NCI-H2227 treated with DMSO at 0.1 percent for 48 hours (cell line): ENCODE data around the gene TRAF3IP3.

Experiments used
- DNase-seq: peaks from one replicate; lab custom pipeline; 2025; lab: John Stamatoyannopoulos, UW

TRAF3IP3 gene

DNA sequence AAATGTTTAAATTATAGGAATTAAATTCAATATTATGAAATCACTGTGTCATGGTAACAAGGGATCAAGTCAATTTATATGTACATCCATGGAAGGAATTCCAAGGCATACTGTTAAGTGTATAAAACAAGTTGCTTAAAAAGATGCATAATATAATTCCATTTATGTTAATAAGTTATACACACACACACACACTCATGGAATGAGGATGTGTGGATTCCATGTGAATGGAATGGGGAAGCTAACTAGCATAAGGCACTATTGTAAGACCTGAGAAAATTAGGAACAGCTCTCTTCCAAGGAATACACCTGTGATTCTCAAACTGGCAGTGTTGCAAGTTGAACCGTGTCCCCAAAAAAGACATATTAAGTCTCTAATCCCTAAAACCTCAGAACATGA lies 17.6 kb upstream of the TRAF3IP3 start:
- DNase-seq, result no peak

DNA sequence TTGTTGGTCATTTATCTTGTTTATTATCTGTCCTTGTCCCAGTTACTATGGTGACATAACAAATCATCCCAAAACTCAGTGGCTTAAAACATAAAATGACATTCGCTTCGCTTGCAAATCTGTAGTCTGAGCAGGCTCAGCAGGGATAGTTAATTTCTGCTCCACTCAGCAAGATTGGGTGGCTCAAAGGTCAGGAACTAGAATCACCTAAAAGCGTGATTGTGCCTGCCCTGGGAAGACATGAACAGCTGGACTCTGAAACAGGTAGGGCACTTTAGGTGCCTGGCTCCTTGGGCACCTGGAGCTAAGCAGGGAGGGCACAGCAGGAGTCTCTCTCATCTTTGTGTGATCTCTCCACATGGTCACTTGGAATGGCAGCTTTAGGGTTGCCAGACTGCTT lies 14.7 kb upstream of the TRAF3IP3 start:
- DNase-seq, result no peak

DNA sequence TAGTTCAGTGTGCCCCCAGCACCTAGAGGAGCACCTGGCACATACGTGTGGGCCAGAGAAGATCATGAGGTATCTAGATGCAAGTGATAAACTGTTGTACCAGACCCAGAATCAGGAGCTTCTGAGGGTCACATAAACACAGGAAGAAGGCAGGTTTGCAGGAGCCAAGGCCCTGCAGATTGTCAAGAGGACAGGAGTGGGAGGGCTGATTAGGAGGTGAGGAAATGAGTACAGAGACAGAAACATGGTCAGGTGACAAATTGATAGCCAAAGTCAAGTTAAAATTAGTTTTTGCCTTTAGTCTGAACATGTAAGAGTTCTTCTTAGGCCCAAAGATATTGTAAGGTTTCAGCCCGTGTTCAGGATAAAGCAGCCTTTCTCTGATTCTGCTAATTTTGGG lies 14.0 kb upstream of the TRAF3IP3 start:
- no peak for DNase-seq

DNA sequence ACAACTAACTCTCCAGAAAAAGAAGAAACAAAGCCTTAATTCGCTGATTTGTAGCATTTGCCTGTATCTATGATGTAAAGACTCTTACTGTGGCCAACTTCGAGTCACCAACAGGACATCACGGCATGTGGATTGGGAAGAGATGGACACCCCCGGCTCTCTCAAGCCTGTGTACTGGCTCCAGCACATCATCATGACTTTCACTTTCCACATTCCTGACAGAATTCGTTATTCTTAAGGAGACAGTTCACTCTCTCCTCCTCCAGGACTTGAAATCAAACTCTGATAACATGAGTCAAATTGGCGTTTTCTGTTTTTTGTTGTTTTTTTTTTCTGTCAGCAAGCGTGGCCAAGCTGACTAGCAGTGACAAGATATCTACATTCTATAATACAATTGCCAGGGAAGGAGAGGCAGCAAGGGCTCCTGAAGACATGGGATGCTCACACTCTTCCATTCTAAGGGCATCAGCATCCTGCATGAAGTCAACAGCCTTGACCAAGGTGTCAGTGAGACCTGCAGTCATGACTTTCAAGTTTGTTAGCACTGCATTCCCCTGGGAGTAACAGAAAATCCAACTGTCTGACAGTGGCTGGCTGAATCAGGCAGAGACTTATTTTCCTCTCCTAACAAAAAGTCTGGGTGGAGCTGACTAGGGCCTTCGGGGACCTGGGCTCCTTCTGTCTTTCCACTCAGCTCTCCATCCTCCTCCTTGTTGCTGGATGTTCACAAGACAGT lies 13.3 kb upstream of the TRAF3IP3 start:
- DNase-seq, result no peak

DNA sequence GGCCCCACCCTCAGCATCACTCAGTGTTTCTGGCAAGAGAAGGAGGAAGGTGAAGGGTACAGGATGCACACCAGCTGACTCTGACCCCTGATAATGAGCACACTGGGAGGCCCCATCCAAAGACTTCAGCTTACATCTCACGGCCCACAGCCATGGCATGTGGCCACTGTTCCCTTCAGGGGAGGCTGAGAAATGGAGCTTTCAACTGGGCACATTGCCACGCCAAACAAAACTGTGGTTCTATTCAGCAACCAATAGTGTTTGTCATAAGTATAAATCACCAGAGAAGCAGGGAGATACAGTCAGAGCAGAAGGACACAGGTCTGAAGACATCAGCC lies 12.7 kb upstream of the TRAF3IP3 start:
- DNase-seq, result no peak

DNA sequence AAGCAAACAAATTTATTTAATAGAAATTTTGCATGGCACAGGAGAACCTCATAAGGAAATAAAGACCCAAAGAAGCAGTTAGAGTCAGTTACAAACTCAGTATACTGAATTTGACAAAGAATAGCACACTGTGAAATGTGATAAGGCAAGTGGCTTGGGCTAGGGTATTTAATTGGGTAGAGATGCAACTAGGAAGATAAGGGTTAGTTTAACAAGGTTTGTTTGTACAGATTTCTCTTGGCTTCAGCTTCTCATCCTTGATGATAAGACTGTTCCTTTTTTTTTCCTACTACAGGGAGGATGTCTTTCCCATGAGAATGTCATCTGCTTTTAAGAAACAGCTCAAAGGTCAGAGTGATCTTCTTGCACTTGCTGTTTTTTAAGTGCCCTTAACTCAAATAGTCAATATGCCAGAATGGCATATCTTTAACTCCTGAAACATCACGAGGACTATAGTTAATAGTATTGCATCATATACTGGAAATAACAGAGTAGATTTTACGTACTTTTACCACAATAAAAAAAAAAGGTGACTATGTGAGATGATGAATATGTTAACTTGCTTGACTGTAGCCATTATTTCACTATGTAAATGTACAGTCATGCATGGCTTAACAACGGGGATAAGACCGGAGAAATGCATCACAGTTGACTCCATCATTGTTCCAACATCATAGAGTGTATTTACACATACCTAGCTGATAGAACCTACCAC lies 9.2 kb upstream of the TRAF3IP3 start:
- no peak for DNase-seq

DNA sequence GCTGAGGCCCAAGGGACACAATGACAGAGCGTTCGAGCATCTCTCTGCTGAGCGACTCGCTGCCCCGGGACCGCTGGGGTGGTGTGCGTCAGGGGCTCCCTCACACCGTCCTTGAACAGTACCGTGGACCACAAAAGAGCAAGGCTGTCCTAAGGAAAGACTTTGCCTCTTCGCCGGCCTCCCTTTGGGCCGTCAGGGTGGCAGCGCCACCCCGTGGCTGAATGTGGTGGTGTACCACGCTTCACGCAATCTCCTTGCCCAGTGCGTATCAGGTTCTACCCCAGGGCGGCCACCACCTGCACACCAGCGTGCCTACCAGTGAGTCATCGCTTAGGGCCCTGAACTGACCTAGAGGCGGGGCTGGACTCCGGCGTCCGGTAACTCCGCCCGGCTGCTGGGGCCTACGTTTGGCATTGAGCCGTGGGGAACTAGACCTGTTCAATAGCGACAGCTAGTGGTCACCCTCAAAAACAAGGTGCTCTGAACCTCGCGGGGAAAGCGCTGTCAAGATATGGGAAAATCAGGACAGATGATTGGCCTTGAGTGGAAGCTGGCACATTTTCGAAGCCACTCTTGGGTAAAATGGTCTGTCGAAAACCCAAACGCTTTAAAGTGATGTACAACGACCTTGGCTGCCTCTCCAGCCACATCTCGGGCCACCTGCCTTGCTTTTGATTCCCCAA lies 8.1 kb upstream of the TRAF3IP3 start:
- no peak for DNase-seq

DNA sequence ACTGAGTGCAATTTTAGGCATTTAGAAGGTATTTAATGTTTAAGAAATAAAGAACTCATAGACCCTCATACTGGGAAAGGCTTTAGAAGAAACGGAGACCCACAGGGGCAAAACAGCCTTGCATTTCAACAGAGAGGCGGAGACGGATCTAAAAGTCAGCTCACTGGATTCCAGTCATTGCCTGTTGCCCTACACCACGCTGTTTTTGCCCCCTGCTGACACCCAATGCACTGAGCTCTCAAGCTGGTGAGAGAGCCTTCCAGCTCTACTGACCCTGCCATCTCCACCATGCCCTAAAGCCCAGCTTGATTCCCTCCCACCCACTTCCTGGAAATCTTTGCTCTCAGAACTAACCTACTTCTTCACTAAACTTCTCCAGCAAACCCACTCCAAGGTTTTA lies 7.2 kb upstream of the TRAF3IP3 start:
- DNase-seq, result no peak

DNA sequence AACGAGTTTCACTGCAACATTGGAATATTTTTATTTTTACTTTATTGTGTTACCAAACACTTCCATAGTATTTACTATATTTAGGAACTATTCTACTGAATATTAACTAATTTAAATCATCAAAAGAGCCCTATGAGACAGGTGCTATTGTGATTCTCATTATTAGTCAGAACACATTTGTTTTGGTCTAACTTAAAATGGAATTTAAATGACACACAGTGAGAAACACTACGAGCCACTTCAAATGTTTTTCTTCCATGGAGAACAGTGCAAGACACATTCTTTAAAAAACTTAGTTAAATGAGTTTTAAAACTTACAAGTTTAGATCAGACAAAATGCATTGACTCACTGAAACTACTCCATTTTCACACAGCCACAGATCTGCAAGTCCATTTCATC lies 6.6 kb upstream of the TRAF3IP3 start:
- DNase-seq, result no peak

DNA sequence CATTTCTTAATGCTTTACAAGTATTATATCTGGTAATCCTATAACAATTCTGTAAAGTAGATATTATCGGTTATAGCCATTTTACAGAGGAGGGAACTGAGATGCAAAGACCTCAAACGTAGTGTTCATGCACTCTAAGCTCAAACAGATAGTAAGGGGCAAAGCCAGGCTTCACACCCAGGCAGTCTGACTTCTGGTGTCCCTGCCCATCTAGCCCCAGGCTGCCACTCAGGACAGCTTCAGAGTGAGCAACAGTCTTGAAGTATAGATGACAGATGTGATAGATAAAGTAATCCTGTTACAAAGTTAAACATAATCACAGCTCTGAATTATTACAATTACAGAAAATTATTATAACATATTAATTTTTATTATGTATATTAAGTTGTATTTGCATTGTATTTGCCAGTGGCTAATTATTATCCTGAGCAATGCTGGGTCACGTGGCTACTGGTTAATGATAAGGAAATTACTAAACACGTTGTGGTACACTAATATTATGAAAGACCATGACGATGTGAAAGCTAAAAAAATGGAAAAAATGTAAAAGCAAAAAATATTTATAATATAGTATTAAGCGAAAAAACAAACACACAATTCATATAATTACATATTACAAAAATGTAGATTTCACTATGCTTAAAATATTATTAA lies 6.1 kb upstream of the TRAF3IP3 start:
- no peak for DNase-seq

DNA sequence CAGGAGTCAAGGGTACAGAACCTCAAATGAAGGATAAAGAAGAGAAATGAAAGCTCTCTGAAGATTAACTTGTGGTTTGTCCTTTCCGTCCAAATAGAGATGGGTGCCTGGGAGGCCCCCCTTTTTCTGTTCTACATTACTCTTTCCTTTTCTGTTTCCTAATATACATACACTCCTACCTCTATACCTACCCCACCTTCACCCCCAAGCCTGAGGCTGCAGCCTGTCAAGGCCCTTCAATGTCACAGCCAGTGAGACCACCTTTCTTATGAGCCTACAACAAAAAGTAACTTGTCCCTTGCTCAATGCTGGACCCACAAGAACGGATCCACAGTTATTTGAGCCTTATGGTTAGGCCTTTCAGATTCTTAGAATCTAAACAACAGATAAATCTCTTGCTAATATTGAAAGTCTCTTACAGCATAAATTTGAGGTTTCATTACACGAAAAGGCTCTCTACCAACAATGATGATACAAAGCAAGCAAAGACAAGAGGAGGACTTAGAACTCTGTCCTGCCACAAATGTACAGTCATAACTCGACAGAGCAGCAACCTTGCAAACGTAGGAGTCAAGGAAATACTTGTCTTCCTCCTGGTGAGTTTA lies 4.1 kb upstream of the TRAF3IP3 start:
- DNase-seq, result no peak

DNA sequence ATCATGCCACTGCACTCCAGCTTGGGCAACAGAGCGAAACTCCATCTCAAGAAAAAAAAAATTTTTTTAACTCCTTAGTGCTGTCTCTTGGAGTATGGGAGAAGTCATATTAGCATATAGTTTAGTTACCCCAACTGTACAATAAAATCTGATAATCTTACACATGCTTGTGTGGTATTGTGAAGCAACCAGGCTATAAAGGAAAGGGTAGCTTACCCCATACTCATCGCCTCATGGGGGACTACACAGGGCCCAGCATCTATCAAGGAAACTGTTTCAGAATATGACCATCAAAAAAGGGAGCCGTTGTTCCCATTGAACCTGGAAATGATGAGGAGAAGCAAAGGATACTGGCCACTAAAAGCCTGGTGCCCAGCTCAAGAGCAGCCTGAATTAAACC lies 3.0 kb upstream of the TRAF3IP3 start:
- no peak for DNase-seq

DNA sequence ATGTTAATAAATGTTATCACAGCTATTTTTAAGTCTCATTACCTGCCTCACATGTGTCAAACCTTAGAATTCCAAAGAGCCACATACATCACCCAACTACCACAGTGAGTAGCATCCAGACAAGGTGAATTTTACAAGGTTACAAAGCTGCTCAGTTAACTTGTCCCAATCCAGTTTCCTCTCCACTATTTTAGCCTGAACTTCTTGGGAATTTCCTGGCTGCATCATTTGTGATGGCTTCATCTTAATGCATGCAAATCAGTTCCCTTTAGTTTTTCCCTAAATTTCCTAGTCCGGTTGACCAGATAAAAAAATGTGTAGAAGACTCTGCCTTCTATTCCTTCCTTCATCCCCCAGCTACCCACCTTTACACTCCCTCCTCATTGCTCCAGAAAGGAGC lies 597 bp upstream of the TRAF3IP3 start:
- DNase-seq, result no peak

DNA sequence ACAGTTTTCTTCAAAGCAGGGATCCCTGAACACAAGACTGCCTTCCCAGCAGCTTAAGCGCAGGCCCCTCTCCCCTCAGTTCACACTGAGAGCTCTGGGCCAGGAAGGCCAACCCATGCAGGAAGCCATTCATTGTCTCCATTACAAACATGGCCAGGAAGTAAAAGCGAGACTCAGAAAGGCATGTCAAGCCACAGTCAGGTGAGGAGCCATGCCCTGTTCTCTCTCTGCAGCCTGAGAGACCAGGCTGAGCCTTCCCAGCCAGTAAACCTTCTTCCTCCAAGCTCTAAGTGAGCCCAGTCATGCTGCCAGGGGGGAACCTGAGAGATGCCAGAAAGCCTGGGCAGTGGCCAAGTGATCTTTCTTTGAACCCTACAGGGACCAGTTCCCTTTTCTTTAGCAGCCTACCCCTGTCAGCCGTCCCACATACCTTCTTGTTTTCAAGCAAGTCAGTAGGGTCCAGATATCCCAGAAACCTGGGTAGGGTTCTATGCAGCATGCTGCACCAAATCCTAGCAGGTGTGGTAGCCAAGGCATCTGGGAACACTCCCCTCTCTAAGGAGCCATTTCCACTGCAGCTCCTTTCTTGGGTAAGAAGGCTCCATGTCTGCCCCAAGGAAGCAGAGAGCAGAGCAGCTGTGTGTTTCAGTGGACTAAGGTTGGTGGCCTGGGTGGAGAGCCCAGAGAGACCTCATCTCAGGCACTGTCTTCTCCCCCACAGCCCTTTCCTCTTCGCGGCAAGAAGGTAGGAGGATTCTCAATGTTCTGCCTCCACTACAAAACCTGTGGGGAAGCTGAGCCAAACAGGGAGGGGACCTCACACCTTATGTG lies 977 bp downstream of the TRAF3IP3 start:
- no peak for DNase-seq

DNA sequence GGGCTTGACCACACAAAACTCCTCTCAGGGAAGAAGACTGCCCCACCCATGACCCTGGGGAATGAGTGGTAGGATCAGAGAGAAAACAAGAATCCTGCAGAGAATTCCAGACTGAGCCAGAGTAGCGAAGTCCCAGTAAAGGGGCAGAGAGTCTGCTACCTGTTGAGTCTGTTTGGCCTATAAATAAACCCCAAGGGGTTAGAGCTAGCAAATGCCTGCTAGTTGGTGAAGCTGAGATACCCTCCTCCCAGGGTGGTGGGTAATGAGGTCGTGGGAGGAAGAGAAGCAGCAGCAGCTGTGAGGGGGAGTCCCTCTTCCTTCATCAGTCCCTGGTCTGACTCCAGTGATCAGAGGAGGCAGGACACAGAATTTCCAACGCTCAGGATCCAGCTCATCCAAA lies 2.5 kb downstream of the TRAF3IP3 start:
- DNase-seq, result no peak

DNA sequence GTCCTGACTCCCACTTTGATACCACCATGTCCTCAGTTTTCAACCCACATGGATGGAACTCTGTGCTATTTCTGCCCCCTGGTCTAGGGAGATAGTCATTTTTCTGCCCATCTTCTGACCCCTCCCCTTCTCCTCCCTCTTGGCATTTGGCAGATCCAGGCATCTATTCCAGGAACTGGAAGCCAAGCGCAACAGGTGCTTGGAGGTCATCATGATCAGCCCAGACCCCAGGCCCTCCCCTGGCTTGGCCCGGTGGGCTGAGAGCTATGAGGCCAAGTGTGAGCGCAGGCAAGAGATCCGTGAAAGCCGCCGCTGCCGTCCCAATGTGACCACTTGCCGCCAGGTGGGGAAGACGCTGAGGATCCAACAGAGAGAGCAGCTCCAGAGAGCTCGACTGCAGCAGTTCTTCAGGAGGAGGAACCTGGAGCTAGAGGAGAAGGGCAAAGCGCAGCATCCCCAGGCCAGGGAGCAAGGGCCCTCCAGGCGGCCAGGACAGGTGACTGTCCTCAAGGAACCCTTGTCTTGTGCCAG lies 4.0 kb downstream of the TRAF3IP3 start:
- DNase-seq, result no peak

DNA sequence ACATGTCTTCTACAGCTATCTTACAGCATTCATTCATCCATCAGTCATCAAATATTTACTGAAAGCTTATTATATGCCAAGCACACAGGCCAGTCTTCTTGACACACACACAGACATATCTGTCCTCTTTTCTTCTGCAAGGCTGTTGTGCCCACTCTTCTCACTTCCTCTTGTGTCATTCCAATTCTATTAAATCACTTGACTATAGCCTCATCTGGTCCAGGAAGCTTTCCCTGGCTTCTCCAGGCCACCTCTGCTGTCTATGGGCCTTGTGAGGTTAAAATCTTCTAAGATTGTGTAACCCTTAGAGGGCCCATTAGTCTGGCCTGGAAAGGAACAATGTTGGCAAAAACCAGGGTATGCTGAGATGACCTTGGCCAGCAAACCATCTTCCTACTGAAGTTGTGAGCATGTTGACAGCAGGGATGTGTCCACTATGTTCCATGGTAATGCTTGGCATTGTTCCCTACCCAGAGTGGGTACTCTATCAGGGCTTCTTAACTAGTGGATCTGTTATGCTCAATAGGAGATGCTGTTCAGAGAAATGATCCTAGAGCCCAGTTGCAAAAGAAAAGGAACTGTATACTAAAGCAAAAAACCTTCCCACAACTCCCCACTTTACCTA lies 5.3 kb downstream of the TRAF3IP3 start:
- no peak for DNase-seq

DNA sequence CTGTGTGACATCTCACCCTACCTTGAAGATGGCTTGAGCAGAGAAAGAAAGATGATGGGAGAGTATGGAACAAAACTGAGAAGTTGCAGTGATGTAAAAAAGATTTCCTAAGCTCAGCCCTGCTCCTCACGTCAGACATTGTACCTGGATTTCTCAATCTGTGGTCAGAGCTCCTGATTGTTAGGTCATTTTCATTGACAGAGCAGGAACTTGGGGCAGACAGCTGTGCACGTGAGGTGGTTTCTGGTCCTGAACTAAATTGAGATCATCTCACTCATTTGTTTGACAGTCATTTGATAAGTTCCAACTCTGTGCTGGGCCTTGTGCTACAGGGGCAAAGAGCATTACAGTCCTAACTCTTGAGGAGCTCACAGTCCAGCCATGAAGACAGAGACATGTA lies 10.2 kb downstream of the TRAF3IP3 start:
- DNase-seq, result no peak

DNA sequence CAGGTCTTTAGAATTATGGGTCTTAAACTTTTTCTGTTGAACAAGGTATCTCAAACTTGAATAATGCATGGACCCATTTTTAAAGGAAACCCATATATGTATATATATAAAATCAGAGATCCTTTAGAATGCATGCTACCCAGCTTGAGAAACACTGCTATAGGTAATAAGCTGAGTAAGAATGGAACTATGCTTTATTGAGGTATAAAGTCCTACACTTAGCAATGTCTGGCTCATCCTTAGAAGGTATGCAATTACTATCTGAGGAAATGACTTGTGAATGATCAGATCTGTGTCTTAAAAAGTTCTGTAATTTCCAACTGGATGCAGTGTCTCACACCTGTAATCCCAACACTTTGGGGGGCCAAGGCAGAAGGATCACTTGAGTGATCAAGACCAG lies 11.2 kb downstream of the TRAF3IP3 start:
- DNase-seq, result no peak

DNA sequence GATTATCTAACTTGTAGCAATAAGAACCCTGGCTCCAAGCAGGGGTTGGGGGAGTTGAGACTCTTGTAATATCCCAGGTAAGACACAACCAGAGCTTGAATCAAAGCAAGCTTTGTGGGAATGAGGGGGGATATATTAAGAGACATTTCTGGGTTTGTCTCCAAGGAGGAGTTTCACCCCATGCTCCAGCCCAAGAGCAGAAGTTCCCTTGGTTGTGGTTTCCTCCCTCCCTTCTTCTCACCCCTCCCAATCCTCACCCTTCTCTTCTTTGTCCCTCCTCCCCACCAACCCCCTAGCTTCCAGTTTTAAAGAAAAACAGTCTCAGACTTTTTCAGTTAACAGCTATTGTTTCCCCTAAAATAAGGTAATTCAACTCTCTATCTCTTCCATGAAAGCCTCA lies 11.9 kb downstream of the TRAF3IP3 start:
- no peak for DNase-seq

DNA sequence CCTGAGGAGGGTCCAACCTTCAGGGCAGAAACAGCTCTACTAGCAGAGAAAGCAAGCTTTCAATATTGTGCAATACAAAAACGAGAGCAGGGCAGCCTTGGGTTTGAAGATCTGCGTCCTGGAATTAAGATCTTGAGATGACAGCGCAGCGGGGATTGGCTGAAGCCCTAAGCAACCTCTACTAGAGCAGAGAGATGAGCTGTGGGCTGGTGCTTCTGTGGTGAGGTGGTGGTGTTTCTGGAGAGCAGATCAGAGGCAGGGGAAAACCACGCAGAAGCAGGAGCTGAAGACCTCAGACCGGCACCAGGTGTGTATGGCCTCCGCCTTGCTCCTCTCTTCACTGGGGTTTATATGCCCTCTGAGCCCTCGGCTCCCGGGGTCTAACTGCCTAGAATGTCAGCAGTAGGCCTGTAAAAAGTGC lies 12.5 kb downstream of the TRAF3IP3 start:
- DNase-seq, result no peak
